SU-DHL-6 (cell line): Measurements from ENCODE around the gene TNFRSF4.

ENCODE experiments used
- CTCF ChIP-seq: fragments of 200-600 bp; sonication (generic); IDR thresholded peaks from one replicate; pipeline ENCODE4 v1.5.1; 2017; ENCODE audit warnings: antibody characterized with exemption, mild to moderate bottlenecking, low read length, moderate library complexity; ENCODE audit not compliant: insufficient read depth, poor library complexity, severe bottlenecking
- EZH2phosphoT487 ChIP-seq: fragments of 200-600 bp; sonication (generic), shearing (Covaris generic); conservative IDR thresholded peaks from 2 replicates; pipeline ENCODE4 v1.6.1; 2018; ENCODE audit warnings: mild to moderate bottlenecking, antibody characterized with exemption, low read length, moderate library complexity, mixed read lengths

GRCh38 chr1:1206376-1206965 is 7.5 kb downstream of the TNFRSF4 start, which contains the start of gene TNFRSF18:
- TF ChIP-seq CTCF (no peak), EZH2phosphoT487 (no peak)
